GM12878 (cell line): ENCODE data around the gene MVB12B.

Source experiments
- POLR2A ChIP-seq: IDR thresholded peaks from 2 replicates; pipeline ENCODE4 v1.6.1; 2011; ENCODE audit warnings: low read depth, mild to moderate bottlenecking, low read length
- TARDBP ChIP-seq: IDR thresholded peaks from 2 replicates; pipeline ENCODE4 v1.6.1; 2016; ENCODE audit warnings: borderline replicate concordance
- TF ChIP-seq, protein P1 (sequence below), 3 experiments: IDR thresholded peaks in 2 of 3; conservative IDR thresholded peaks in 1 of 3; 2 replicates each; pipeline ENCODE4 v1.5.1; 2011; ENCODE audit warnings: low read depth in 3 of 3, low read length in 3 of 3, mild to moderate bottlenecking in 3 of 3, control low read depth in 2 of 3, moderate library complexity in 2 of 3, inconsistent platforms in 1 of 3, mixed read lengths in 1 of 3; ENCODE audit not compliant: control insufficient read depth in 2 of 3, insufficient read depth in 1 of 3; ENCODE audit errors: extremely low read depth in 1 of 3

- TF ChIP-seq POLR2A, result no peak
- TF ChIP-seq TARDBP, result no peak
- TF ChIP-seq, protein P1, sequence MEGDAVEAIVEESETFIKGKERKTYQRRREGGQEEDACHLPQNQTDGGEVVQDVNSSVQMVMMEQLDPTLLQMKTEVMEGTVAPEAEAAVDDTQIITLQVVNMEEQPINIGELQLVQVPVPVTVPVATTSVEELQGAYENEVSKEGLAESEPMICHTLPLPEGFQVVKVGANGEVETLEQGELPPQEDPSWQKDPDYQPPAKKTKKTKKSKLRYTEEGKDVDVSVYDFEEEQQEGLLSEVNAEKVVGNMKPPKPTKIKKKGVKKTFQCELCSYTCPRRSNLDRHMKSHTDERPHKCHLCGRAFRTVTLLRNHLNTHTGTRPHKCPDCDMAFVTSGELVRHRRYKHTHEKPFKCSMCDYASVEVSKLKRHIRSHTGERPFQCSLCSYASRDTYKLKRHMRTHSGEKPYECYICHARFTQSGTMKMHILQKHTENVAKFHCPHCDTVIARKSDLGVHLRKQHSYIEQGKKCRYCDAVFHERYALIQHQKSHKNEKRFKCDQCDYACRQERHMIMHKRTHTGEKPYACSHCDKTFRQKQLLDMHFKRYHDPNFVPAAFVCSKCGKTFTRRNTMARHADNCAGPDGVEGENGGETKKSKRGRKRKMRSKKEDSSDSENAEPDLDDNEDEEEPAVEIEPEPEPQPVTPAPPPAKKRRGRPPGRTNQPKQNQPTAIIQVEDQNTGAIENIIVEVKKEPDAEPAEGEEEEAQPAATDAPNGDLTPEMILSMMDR (IDR thresholded peaks at IDR 0.05 in 2 of 3, conservative IDR thresholded peaks at IDR 0.05 in 1 of 3; ENCODE audit: control insufficient read depth in 2 of 3, extremely low read depth in 1 of 3, insufficient read depth in 1 of 3, low read depth in 3 of 3, low read length in 3 of 3), result no peak
Measured at GRCh38 chr9:126361810-126362238, 35.2 kb downstream of the MVB12B start.
